ENCODE results near the gene AVPR2.

- TF ChIP-seq CTCF (IDR thresholded peaks at IDR 0.05 in 2 of 3, conservative IDR thresholded peaks at IDR 0.05 in 1 of 3; ENCODE audit: borderline replicate concordance in 1 of 3, insufficient read depth in 1 of 3, low read depth in 2 of 3, low read length in 2 of 3), result no peak
- TF ChIP-seq POLR2AphosphoS5 (IDR thresholded peaks at IDR 0.05; ENCODE audit: low read depth, low read length), result no peak
- no peak for TF ChIP-seq SIN3A (IDR thresholded peaks at IDR 0.05; ENCODE audit: low read depth)
- no peak for TF ChIP-seq JUND (IDR thresholded peaks at IDR 0.05)
- no peak for TF ChIP-seq RAD21 (IDR thresholded peaks at IDR 0.05; ENCODE audit: low read depth)
- TF ChIP-seq SP1 (IDR thresholded peaks at IDR 0.05; ENCODE audit: low read depth), result no peak
- no peak for TF ChIP-seq CEBPB (IDR thresholded peaks at IDR 0.05; ENCODE audit: low read depth)
- TF ChIP-seq REST (IDR thresholded peaks at IDR 0.05; ENCODE audit: low read depth), result no peak
- no peak for TF ChIP-seq EZH2phosphoT487 (IDR thresholded peaks at IDR 0.05; ENCODE audit: borderline replicate concordance)
- TF ChIP-seq YY1 (IDR thresholded peaks at IDR 0.05; ENCODE audit: extremely low read depth, insufficient replicate concordance, low read depth, low read length), result no peak
- TF ChIP-seq EZH2 (IDR thresholded peaks at IDR 0.05), result no peak
These were observed 39.7 kb upstream of the AVPR2 start for GRCh38 chrX:153864561-153865320.

All from HCT116 (cell line).